NCI-H460 (cell line): ENCODE results near the gene NAIP. TPM values are rescaled to one million over a fixed set of nuclear protein-coding genes. Genes with fewer than 3 reads are reported as not detected.
"Not testable (repeated sequence)": the region's sequence is repeated elsewhere in the genome, so short reads cannot be mapped to it uniquely, and the experiment has no call there.

ENCODE experiments used
- DNase-seq: peaks from one replicate; pipeline ENCODE4 v3.0.0-alpha.2; 2016; ENCODE audit warnings: low read depth; ENCODE audit errors: extremely low read depth
- polyA plus RNA-seq: library from polyadenylated mRNA; depleted of rRNA; stranded (reverse); fragments of >200 nt; gene quantifications from 2 replicates; pipeline ENCODE4 v1.2.3, GENCODE V29; 2014; cell fraction: nucleus; rRNA removed
- total RNA-seq: library from RNA; depleted of rRNA; stranded (reverse); fragments of >200 nt; shearing (Covaris generic); gene quantifications from 2 replicates; pipeline ENCODE4 v1.2.3, GENCODE V29; 2014; rRNA removed

Gene NAIP
- 6.1 and 8.5 TPM in 2 replicates for total RNA-seq
- 6.8 and 13.2 TPM in 2 replicates for polyA plus RNA-seq

- not testable (repeated sequence) for DNase-seq
Observed at GRCh38 chr5:71025289-71025953, at the start of gene NAIP. Gene NAIP, minus strand, starts transcription at chr5:71025339. Its CDS starts 12,424 bp downstream, at chr5:71012915.

GRCh38 chr5:71067262-71067928 lies 42.3 kb upstream of the NAIP start, which contains the start of gene GTF2H2:
Gene GTF2H2, minus strand, starts transcription at chr5:71067676. Its CDS starts 4,913 bp downstream, at chr5:71062763.
- DNase-seq = not testable (repeated sequence)

GRCh38 chr5:71061322-71061721 lies 36.2 kb upstream of the NAIP start:
- DNase-seq = not testable (repeated sequence)

- DNase-seq = not testable (repeated sequence)
Observed at GRCh38 chr5:71059426-71059825, 34.3 kb upstream of the NAIP start.

GRCh38 chr5:71044808-71045207 lies 19.7 kb upstream of the NAIP start:
- DNase-seq = not testable (repeated sequence)

GRCh38 chr5:71044128-71044527 lies 19.0 kb upstream of the NAIP start:
- DNase-seq = not testable (repeated sequence)

GRCh38 chr5:71031046-71031776 lies 6.1 kb upstream of the NAIP start:
- not testable (repeated sequence) for DNase-seq

GRCh38 chr5:71020643-71021042 lies 4.5 kb downstream of the NAIP start:
- DNase-seq = not testable (repeated sequence)

GRCh38 chr5:71018376-71019005 lies 6.6 kb downstream of the NAIP start:
- not testable (repeated sequence) for DNase-seq

GRCh38 chr5:71014176-71014575 lies 11.0 kb downstream of the NAIP start:
- DNase-seq = no peak

- DNase-seq = no peak
Observed at GRCh38 chr5:71013575-71013974, 11.6 kb downstream of the NAIP start.

GRCh38 chr5:71011194-71011792 lies 13.8 kb downstream of the NAIP start:
- no peak for DNase-seq

GRCh38 chr5:71006983-71007382 lies 18.2 kb downstream of the NAIP start:
- not testable (repeated sequence) for DNase-seq

- not testable (repeated sequence) for DNase-seq
Observed at GRCh38 chr5:70984882-70985281, 40.3 kb downstream of the NAIP start.

- DNase-seq = not testable (repeated sequence)
Observed at GRCh38 chr5:70967220-70967619, 57.9 kb downstream of the NAIP start.

- not testable (repeated sequence) for DNase-seq
Observed at GRCh38 chr5:70964531-70964930, 60.6 kb downstream of the NAIP start.

GRCh38 chr5:70953068-70953467 lies 72.1 kb downstream of the NAIP start:
- DNase-seq = not testable (repeated sequence)

- not testable (repeated sequence) for DNase-seq
Observed at GRCh38 chr5:70932560-70932959, 92.6 kb downstream of the NAIP start.

GRCh38 chr5:70931709-70932368 lies 93.3 kb downstream of the NAIP start:
- not testable (repeated sequence) for DNase-seq

- DNase-seq = not testable (repeated sequence)
Observed at GRCh38 chr5:70925211-70925562, 100.0 kb downstream of the NAIP start.
